Stimulated activated CD4-positive, alpha-beta T cell treated with anti-CD3 and anti-CD28 coated beads, TNF-alpha, amount 100 ng/mL, for 24 hours (primary cell): ENCODE measurements around the gene EARS2.
"Not testable (repeated sequence)": the region's sequence is repeated elsewhere in the genome, so short reads cannot be mapped to it uniquely, and the experiment has no call there.

ENCODE experiments used
- DNase-seq, 3 experiments: peaks; one replicate each; pipeline ENCODE4 v3.0.0-alpha.2; 2020; ENCODE audit warnings: low read depth in 3 of 3

EARS2 gene

GRCh38 chr16:23527961-23528643 is 29.0 kb downstream of the EARS2 start:
- DNase-seq: no peak

GRCh38 chr16:23524886-23525285 is 32.3 kb downstream of the EARS2 start:
- DNase-seq: no peak

GRCh38 chr16:23523876-23524385 is 33.2 kb downstream of the EARS2 start:
- DNase-seq: no peak

GRCh38 chr16:23523321-23523720 is 33.8 kb downstream of the EARS2 start:
- DNase-seq: no peak

DNA sequence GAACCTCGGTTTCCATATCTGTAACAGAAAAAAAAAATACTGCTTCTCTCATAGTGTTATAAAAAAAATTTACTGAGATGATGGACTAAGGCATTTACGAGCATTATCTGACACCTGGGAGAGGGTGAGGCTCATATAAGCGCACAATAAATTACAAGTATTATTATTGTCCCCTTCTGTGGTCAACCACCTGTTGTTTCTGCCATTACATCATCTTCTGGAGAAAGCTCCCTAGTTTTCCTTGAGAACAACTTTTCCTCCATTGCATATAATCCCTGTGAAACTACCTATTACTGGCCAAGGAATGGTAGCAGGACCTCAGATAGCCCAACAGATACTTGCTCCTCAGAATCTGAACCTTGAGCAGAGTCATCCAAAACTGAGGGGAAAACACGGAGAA is 35.2 kb downstream of the EARS2 start:
- no peak for DNase-seq

GRCh38 chr16:23521037-23521743 is 36.0 kb downstream of the EARS2 start:
- no peak for DNase-seq

DNA sequence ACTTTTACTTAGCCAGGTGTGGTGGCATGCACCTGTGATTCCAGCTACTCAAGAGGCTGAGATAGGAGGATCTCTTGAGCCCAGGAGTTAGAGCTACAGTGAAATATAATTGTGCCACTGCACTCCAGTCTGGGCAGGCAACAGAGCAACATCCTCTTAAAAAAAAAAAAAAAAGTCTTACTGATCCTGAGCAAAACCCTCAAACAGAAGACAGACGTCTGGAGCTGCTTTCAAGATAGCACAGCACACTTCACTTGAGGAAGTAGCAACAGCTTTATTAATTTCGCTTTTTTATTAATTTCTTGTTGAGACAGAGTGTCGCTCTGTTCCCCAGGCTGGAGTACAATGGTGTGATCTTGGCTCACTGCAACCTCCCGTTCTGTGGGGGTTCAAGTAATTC is 36.6 kb downstream of the EARS2 start:
- DNase-seq: no peak

DNA sequence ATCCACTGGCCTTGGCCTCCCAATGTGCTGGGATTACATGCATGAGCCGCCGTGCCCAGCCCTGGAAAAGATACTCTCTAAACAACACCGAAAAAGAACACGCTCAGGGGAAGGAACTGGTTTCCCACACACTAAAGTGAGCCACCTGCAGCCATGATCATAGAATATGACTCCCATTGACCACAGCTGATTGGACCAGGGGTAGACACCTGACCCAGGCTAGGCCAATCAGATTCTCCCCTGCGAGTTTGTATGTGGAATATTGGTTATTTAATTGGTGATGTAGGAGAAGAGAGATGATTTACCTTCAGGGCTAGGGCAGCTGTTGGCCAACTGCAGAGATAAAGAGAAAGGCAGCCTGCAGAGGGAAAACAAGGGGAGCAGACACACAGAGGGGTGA is 37.9 kb downstream of the EARS2 start:
- DNase-seq: no peak

- no peak for DNase-seq
Measured at GRCh38 chr16:23518435-23518891, 38.7 kb downstream of the EARS2 start.

DNA sequence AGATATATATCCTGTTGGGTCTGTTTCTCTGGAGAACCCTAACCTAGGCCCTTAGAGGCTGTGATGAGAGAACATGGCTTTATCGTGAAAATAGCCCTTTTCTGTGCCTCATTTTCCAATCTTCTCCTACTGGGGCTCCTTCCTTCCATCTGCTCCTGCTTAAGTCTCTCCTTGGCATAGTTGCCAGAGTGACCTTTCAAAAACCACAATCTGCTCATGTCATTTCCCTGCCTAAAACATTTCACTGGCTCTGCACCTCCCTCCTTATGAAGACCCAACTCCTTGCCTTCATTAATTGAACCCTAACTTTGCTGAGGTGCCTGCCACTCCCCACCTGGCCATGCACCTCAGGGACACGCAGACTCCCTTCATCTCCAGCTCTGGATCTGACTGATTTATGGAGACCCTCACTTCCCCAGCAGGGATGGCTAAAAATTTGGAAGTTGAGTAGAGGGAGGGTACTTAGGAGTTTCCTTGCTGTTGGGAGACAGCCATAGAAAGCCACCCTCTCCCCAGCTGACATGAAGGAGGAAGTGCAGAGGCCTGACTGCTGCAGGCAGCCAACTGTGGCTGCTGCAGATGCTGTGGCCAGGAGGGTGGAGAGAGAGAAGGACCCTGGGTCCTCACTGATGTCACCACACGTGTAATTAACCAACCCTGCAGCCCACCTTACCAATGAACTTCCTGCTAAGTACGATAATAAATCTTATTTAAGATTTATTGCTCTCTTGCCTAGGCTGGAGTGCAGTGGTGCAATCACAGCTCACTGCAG is 40.6 kb downstream of the EARS2 start:
- DNase-seq: no peak

- no peak for DNase-seq
Measured at GRCh38 chr16:23515881-23516280, 41.3 kb downstream of the EARS2 start.

DNA sequence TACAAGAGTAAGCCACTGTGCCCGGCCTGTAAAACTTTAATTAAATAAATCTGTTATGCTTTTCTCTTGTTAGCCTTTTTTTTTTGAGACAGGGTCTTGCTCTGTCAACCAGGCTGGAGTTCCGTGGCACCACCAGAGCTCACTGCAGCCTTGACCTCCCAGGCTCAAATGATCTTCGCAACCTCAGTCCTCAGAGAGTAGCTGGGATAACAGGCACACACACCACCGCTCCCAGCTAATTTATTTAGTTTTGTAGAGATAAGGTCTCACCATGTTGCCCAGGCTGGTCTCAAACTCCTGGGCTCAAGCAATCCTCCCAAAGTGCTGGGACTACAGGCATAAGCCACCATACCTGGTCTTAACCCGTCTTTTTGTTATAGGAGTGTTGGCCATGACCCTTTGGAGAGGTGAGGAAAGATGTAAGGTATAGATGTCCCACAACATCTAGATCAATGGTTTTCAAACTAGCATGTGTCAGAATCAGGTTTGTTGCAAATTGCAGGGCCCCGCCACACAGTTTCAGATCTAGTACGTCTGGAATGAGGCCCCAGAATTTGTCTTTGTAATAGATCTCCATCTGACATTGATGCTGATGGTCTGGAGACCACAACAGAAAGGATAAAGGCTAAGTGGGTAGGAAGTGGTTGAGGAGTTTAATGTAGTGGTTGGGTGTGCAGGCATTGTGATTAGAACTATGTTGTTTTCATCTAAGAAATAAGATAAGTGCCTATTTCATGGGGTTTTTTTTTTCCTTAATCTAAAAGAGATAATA is 42.6 kb downstream of the EARS2 start:
- peak in 1 of 3 experiments; percentile 13 for DNase-seq

DNA sequence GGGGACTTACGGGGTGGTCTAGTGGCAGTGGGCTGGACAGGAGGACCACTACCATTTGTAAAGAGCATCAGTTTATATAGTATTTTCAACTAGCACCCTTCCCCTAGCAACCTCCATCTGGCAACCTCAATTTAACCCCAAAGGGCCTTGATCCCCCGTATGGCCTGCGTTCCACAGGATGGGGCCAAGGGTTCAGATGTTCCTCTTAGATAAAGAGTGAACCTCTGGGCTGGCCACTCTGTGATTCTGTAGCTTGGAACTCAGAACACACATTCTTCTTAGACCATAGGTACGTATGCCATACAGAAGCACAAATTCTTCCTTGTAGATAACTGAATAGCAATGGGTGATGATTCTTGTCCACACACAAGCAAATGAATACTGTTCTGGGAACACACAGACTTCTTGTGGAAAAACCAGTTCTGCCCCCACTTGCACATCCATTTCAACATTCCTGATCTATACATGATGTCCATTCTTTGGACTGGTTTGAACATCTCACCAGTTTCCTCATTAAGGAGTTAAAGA is 44.9 kb downstream of the EARS2 start:
- no peak for DNase-seq

DNA sequence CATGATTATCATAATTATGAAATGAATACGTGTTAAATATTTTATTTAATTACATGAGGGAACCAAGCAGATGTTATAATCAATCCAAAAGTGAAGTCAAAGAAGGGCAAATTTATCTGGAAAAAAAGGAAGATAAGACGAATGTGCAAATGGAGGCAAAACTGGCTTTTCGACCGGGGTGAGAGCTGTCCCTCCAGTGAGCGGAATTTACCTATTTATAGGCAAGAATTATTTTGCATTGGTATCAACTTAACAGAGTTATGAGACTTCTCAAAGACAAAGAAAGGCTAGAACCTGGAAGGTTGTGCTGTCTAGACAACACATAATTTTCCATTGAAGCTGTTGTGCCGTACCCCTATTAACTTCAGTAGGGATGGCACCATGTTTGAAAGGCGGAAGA is 45.4 kb downstream of the EARS2 start:
- DNase-seq: no peak

DNA sequence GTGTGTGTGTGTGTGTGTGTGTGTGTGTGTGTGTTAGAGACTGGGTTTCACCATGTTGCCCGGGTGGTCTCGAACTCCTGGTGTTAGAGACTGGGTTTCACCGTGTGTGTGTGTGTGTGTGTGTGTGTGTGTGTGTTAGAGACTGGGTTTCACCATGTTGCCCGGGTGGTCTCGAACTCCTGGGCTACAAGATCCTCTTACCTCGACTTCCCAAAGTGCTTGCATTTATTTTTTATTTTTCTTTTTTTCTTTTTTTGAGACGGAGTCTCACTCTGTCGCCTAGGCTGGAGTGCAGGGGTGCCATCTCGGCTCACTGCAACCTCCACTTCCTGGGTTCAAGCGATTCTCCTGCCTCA is 46.3 kb downstream of the EARS2 start:
- not testable (repeated sequence) for DNase-seq

DNA sequence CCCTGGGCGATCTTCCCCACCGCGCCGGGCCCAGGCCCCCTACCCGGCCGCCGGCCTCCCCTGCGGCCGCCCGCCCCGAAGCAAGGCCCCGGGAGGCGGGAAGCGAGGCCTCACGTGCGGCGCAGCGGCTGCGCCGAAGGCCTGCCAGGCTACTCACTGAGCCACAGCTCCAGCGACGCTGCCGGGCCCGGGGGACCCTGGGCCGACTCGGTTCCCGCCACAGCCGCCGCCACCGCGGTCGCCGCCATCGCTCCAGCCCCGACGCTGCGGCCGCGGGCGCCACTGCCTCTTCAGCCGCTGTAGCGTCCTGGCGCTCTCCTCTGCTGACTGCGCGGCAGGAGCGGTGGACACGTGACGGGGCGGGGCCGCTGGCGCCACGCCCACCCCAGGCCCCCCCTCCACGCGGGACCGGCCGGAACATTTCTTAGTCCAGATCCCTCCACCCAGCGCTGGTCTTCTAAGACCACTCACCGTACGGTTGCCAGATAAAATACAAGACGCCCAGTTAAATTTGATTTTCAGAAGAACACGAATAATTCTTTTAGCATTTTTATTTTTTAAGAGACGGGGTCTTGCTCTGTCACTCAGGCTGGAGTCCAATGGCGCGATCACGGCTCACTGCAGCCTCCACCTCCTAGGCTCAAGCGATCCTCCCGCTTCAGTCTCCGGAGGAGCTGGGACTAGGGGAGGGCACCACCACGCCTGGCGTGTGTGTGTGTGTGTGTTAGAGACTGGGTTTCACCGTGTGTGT is 46.8 kb downstream of the EARS2 start, which contains the start of gene GGA2:
Gene GGA2 (minus strand): TSS at position 331 of the 751 bp plus-strand sequence. CDS start 83 bp downstream, at position 248.
- DNase-seq: peak; percentile 56 to 78 (median 69)

DNA sequence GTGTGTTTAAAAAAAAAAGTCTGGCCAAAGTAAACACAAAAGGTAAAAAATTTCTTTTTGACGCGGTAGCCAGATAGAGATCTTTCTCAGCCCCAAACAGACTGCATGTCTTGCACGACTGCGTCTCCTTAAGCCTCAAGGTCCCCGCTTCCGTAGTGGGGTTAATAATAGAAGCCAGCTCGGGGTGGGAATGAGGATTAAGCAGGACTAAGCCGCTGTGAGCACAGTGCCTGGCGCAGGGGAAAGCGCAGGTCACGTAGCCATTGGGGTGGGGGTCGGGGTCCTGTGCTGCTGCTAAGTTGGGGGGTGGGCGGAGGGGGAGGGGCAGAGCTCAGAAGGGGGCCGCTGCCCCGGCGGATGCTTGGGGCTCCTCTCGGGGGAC is 47.4 kb downstream of the EARS2 start:
- DNase-seq: peak in 1 of 3 experiments; percentile 22

DNA sequence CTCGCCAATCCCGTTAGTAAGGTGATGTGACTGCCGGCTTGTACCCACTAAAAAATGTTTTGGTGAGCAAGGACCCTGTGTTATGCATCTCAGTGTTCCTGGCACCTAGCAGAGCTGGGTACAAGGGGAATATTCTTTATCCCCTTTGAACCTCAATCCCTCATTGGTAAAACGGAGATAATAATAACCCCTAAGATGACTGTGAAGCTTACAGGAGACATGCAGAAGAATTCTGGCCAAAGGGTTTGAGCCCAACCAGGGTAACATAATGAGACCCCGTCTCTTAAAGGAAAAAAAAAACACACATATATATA is 47.8 kb downstream of the EARS2 start:
- DNase-seq: no peak

DNA sequence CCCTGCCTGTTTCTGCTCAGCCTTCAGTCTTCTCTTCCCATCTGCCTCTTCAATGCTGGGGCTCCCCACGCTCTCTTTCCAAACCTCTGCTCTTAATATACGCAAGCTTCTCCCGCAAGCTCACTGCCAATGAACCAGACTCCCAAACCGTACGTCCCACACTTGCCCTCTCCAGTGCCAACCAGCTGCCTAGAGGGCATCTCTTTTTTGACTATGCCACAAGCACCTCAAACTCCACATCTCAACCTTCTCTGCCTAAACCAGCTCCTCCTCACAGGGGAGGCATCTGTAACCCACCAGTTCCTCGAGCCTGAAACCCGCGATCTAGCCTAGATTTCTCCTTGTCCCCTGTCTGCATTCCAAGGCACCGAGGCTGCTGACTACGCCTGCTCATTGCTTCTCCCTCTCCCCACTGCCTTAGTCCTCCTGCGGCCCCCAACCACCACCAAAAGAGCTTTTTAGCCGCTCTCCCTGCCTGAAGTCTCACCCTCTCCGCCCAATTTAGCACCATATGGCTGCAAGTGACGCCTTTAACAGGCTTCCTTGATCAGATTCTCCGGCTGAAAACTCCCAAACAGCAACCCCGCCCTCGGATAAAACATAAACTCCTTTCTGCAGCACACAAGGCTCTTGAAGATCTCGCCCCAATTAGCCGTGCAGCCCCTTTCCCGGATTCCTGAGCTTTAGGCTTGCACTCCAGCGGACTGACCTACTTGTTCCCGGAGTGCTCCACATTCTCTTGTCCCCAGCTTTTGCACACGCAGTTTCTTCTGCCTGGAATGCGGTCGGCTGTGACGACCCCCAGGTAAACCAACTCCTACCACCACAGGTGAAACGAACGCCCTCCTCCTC is 48.3 kb downstream of the EARS2 start:
- no peak for DNase-seq

DNA sequence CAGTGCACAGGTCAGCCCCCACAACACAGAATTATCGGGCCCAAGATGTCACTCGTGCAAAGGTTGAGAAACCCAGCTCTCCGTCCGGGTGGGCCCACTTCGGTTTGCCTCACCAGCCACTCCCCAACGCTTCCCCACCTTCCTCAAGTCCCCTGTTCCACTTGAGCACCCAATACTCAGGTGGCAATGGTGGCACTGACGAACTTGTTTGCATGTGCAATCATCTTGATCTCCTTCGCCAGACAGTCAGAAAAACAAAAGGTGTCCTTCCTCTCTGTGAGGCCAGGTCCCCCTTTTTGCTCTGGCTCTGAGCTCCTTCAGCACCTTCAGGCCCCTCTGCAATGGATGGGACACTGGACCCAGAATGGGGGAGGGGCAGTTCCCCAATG is 50.5 kb downstream of the EARS2 start:
- DNase-seq: no peak
